HG03432 (cell line): ENCODE measurements around the gene CEP83.
A peak's percentile ranks its signal among the peaks of the same experiment; 100 is the strongest.

Experiments used
- ATAC-seq: cut with Tn5 transposase; IDR thresholded peaks from one replicate; pipeline ENCODE4 v1.9.1; 2021; ENCODE audit warnings: mild to moderate bottlenecking, moderate library complexity; ENCODE audit not compliant: unreplicated experiment

Gene CEP83

DNA sequence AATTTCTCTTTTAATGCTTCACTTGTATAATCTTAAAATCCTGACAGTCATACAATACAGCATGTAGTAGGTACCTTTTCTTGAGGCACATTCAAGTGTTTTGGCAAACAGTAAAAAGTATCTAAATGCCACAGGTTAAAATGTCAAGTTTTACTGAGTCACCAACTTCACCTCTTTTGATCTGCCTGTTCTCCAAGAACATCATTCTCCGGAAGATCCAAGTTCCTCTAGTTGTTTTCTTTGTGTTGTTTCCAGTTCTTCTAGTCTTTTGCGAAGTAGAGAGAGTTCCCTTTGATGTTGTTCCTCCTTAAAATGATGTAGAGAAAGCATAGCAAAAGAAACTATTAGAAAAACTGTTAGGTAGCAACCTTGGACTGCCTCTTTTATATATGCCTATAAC, 151.1 kb downstream of the CEP83 start:
- ATAC-seq: no peak

DNA sequence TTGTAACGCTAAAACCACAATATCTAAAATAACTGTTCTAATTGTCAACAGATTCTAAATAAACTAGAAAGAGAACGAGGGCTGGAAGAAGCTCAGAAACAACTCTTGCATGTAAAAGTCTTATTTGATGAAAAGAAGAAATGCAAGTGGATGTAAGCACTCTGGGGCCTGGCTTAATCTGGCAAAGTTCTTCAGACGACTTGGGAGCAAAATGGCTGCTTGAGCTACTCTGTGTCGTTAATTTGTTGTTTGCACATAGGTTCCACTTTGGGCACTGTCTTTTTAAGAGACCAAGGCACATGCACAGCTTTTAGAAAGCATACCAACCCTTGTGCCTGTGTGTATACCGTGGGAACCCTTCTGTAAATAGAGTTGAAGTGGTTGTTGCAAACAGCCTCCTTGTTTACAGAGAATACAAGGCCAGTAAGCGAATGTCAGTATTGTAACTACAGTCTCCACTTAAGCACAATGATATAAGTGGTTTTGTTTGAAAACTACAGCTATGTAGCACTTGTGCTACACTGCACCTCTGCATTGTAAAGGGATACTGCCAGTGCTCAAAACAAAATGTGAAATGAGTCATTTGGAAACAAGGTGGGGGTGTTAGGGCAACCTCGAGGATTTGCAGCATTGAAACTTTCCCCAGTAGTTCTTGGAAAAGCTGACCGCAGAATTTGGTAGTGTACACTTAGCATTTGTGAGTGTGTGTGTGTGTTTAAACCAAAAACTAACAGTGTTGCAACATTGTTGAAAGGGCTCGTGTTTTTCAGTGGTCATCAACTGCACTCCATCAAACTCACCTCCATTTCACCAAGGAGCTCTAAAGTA, 154.3 kb downstream of the CEP83 start:
- peak; percentile 62 for ATAC-seq

DNA sequence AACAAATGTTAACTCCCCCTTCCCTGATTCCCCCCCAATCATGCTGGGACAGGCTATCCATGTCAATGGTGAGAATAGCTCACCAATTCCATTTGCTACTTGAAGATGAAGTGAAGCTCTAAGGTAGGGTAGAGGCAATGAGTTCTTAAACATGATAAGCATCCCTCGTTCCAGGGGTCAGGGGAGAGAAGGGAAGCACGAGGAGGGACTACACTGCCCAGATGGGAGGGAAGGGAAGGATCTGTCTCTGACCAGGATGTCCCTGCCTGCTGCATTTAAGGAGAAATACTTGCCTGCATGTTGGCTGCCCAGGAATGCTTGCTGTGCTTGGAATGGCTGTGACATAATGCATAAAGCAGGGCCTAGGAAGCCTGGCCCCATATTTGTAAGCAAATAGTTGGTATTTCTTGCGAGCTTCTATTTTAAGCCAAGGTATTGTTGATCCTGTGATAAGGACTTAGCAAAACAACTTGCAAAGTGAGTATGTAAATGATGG, 155.1 kb downstream of the CEP83 start:
- ATAC-seq: no peak

DNA sequence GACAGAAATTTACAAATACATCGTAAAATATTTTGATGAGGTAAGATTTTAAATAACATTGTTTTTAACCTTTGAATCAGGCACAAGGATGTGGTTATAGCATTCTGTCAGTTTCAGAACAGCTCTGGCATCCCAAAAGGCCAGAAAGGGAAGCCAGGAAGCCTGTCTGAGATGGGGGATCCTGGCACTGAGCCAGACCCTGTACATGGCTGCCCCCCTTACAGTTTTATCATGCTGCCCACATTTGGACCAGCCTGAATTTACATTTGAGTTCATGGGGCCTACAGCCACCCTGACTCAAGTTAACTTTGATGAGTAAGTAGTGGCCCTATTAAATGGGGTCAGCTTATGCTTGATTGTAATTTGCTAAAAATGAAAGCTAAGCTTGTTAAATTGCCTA, 155.7 kb downstream of the CEP83 start:
- no peak for ATAC-seq

GRCh38 chr12:94299846-94300245, 159.8 kb downstream of the CEP83 start:
- no peak for ATAC-seq

- no peak for ATAC-seq
Observed at GRCh38 chr12:94297876-94298505, 161.7 kb downstream of the CEP83 start.

DNA sequence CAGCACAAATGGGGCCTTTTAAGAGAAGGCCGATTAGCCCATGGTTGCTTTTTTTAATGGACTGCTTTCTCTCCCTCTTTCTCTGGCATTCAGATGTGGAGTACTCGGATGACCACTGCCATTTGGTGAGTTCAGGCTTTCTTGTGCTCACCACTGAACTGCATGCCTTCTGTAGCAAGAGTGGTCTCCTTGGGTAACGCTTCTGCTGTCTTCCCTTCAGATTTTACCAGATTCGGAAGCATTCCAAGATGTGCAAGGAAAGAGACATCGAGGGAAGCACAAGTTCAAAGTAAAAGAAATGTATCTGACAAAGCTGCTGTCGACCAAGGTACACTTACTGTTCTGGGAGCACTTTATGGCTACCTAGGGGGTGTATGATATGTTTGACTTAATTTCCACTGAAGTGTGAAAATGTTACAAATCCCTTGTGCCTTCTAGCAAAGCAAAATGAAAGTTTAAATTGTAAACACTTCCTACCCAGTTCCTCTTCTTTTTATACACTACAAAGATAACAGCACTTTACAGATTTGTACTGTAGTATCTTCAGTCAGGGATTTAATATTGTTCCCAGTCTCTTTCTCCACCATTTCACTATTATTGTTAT, 162.5 kb downstream of the CEP83 start:
- ATAC-seq: no peak

- no peak for ATAC-seq
Observed at GRCh38 chr12:94290353-94290752, 169.3 kb downstream of the CEP83 start.

DNA sequence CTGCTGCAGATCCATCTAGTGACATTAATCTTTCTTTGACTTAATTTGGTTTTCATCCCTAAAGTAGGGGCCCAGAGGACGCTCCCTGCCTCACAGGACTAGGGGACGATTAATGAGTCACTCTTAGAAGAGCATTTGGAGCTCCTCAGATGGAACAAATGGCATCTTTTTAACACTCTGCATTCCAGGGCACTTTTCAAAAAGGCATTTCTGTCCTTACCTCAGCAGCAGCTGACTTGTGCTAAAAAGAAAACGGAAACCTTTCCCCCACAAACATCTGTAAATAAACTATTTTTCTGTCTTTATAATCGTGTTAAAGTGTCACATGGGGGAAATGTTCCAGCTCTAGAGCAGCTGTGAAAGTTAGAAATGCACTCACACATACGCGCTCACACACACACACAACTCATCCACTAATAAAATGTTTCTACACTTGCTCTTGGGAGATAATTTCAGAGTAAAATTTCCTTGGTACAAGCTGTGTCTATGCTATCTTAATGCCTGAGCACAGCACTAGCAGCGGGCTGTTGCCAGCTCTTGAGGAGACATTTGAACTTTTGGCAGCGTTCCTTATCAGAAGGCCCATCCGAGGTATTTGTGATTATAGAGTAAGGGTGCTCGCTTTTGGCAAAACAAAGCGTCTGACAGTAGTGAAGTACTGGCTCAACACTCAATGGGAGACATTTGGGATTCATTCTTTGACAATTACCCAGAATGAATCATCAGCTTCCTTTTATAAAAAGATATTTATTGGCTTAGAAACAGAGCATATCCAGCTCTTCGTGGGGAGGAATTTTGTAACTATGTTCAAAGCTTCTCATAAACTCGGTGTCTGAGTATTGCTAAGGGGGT, 170.0 kb downstream of the CEP83 start:
- no peak for ATAC-seq

- ATAC-seq: no peak
Observed at GRCh38 chr12:94287245-94287628, 172.4 kb downstream of the CEP83 start.

- no peak for ATAC-seq
Observed at GRCh38 chr12:94286583-94287244, 173.0 kb downstream of the CEP83 start.

- no peak for ATAC-seq
Observed at GRCh38 chr12:94285943-94286582, 173.6 kb downstream of the CEP83 start.

- no peak for ATAC-seq
Observed at GRCh38 chr12:94284859-94285258, 174.8 kb downstream of the CEP83 start.

- no peak for ATAC-seq
Observed at GRCh38 chr12:94284046-94284445, 175.6 kb downstream of the CEP83 start.

DNA sequence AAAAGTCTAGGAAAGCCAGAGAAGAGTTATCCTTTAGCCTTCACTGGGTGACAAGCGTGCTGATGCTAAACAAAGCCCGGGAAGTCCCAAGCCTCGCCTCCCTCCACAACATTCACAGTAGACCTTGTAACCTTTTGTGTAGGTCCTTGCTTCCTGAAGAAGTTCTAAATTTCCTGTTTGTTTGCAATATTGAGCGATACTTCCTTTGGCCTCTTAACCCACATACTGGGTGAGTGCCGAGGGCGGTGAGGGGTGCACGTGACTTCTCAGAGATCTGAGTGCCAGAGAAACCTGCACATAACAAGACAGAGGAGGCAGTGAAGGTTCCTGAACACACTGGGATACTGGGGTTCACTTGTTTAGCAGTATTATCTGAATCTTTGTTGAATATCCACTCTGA, 177.0 kb downstream of the CEP83 start:
- no peak for ATAC-seq

DNA sequence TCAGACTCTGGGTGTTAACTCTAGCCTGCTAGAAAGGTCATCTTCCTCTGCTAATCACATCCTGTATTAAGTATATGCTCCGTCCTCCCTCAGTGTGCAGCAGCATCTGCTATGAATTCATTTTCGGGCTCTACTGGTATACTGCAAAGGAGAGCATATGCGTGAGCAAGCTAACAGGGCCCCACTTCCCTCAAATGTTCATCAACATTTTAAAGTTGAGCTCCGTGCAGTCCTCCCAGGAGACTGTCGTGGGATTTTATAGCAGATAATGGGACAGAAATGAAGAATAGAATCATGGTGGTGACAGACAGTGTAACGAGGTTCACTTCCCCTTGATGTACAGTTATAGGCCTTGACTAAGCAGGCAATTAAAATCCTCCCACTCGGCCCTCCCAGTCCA, 179.6 kb downstream of the CEP83 start:
- no peak for ATAC-seq

DNA sequence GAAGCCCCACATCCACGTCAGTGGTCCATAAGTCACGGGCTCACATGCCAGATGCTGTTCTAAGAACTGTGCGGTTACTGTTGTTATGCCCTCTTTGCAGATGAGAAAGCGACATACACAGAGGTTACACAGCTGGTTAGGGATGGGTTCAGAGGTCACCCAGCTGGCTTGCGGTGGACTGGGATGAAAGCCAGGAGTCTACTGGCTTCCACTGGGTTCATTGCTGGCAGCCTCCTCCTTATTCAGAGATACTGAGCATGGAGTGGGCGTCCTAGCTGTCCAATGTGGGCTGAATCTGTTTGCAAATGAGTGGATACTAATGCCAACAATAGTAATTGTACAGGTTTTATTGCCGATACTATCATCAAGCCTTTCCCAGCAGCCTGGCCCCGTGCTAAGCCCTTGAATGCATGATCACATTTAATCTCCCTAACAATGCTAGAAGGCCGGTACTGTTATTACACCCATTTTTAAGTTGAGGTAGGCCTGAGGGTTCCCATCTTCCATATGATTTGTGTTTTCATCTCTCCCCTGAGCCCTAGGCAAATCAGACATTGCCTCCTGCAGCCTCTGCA, 182.2 kb downstream of the CEP83 start:
- ATAC-seq: no peak

GRCh38 chr12:94276725-94277124, 182.9 kb downstream of the CEP83 start:
- ATAC-seq: no peak

GRCh38 chr12:94273272-94273671, 186.4 kb downstream of the CEP83 start:
- ATAC-seq: no peak

GRCh38 chr12:94272280-94272679, 187.4 kb downstream of the CEP83 start:
- no peak for ATAC-seq
